Endothelial cell of umbilical vein (primary cell): Measurements from ENCODE around the gene TBC1D24. TPM values are rescaled to one million over a fixed set of nuclear protein-coding genes. Genes with fewer than 3 reads are reported as not detected.

ENCODE experiments used
- BruUV-seq: library from RNA; stranded (reverse); fragments of 400-500 nt; replicated peaks from 2 replicates; lab custom pipeline; 2021; lab: Mats Ljungman, UMichigan
- CTCF ChIA-PET: fragments of 300-600, 350-600 bp; sonication (Branson Sonifier 250); formaldehyde crosslinking; loops from one replicate; lab custom pipeline; 2021; ENCODE audit warnings: antibody characterized with exemption, inconsistent platforms; lab: Charles Lee
- POLR2A ChIA-PET: fragments of 300-600, 350-600 bp; sonication (Branson Sonifier 250); formaldehyde crosslinking; loops from one replicate; lab custom pipeline; 2021; ENCODE audit warnings: antibody characterized with exemption, inconsistent platforms; lab: Charles Lee
- DNase-seq: peaks from one replicate; pipeline ENCODE4 v3.0.0-alpha.2; 2011; ENCODE audit warnings: low read depth, low spot score
- FAIRE-seq: peaks from 2 replicates; lab custom pipeline; 2011; peaks lifted over from hg19 to GRCh38; lab: Jason Lieb, UNC
- H2AFZ ChIP-seq: 2 replicates; pipeline ENCODE4 v1.6.0; 2012; ENCODE audit warnings: low read depth, low read length, control low read depth, inconsistent platforms
- H3K27ac ChIP-seq: 2 replicates; pipeline ENCODE4 v1.5.1; 2011; ENCODE audit warnings: low read depth, mild to moderate bottlenecking, control low read depth, low read length, moderate library complexity; ENCODE audit not compliant: insufficient read depth
- H3K27me3 ChIP-seq, 2 experiments: 2 replicates each; pipeline versions ENCODE4 v1.6.0 to v1.6.1; 2011; ENCODE audit warnings: low read length in 2 of 2, mixed read lengths in 1 of 2; ENCODE audit not compliant: control insufficient read depth in 2 of 2, insufficient read depth in 2 of 2
- H3K36me3 ChIP-seq, 2 experiments: 2 replicates in 1 of 2; 3 replicates in 1 of 2; pipeline ENCODE4 v1.5.1; 2011; ENCODE audit warnings: low read length in 2 of 2, mild to moderate bottlenecking in 1 of 2, moderate library complexity in 1 of 2; ENCODE audit not compliant: control insufficient read depth in 2 of 2, insufficient read depth in 2 of 2; ENCODE audit errors: extremely low read depth in 1 of 2
- H3K4me1 ChIP-seq: 3 replicates; pipeline ENCODE4 v1.5.1; 2011; ENCODE audit warnings: mild to moderate bottlenecking, low read length; ENCODE audit not compliant: control insufficient read depth, insufficient read depth; ENCODE audit errors: extremely low read depth
- H3K4me2 ChIP-seq: 2 replicates; pipeline ENCODE4 v1.6.1; 2011; ENCODE audit warnings: low read length, control low read depth, mixed read lengths; ENCODE audit not compliant: insufficient read depth
- H3K4me3 ChIP-seq, 3 experiments: fragments of 200-600 bp in 1 of 3; sonication (generic), shearing (Covaris generic) in 1 of 3; replicated peaks in 1 of 3; 2 replicates each; pipeline ENCODE4 v1.5.1; 2011 to 2016; ENCODE audit warnings: control low read depth in 3 of 3, low read length in 3 of 3, mild to moderate bottlenecking in 2 of 3, inconsistent platforms in 1 of 3, low read depth in 1 of 3, moderate library complexity in 1 of 3; ENCODE audit not compliant: insufficient read depth in 1 of 3
- H3K79me2 ChIP-seq: 2 replicates; pipeline ENCODE4 v1.6.0; 2012; ENCODE audit warnings: low read length, inconsistent platforms; ENCODE audit not compliant: control insufficient read depth, insufficient read depth
- H3K9ac ChIP-seq: replicated peaks from 2 replicates; pipeline ENCODE3; 2011; ENCODE audit warnings: low read length, control low read depth; ENCODE audit not compliant: insufficient read depth; ENCODE audit errors: extremely low read depth
- H3K9me1 ChIP-seq: replicated peaks from 3 replicates; pipeline ENCODE4 v1.6.0; 2011; ENCODE audit warnings: mild to moderate bottlenecking, low read length; ENCODE audit not compliant: control insufficient read depth, insufficient read depth; ENCODE audit errors: extremely low read depth
- H3K9me3 ChIP-seq: replicated peaks from 2 replicates; pipeline ENCODE4 v1.5.1; 2012; ENCODE audit warnings: low read length, inconsistent platforms; ENCODE audit not compliant: control insufficient read depth, insufficient read depth
- H4K20me1 ChIP-seq: replicated peaks from 2 replicates; pipeline ENCODE3; 2011; ENCODE audit warnings: mild to moderate bottlenecking, low read length; ENCODE audit not compliant: control insufficient read depth, insufficient read depth; ENCODE audit errors: extremely low read depth
- CTCF ChIP-seq, 2 donors: IDR thresholded peaks; 1 replicate in 1 of 2; 2 replicates in 1 of 2; pipeline ENCODE4 v1.5.1; 2011; ENCODE audit warnings: low read length in 2 of 2, mild to moderate bottlenecking in 2 of 2, moderate library complexity in 2 of 2, control low read depth in 1 of 2, inconsistent platforms in 1 of 2, low read depth in 1 of 2; ENCODE audit not compliant: insufficient read depth in 1 of 2; ENCODE audit errors: extremely low read depth in 1 of 2
- EZH2 ChIP-seq: IDR thresholded peaks from 2 replicates; pipeline ENCODE4 v1.6.1; 2012; ENCODE audit warnings: borderline replicate concordance, low read depth, mild to moderate bottlenecking, moderate library complexity, low read length, inconsistent platforms; ENCODE audit not compliant: severe bottlenecking
- FOS ChIP-seq: IDR thresholded peaks from 2 replicates; pipeline ENCODE4 v1.6.1; 2011; ENCODE audit warnings: mild to moderate bottlenecking, low read length, moderate library complexity, borderline replicate concordance; ENCODE audit not compliant: insufficient read depth
- GATA2 ChIP-seq: IDR thresholded peaks from 2 replicates; pipeline ENCODE4 v1.7.0; 2011; ENCODE audit warnings: low read depth, mild to moderate bottlenecking, moderate library complexity, mixed read lengths, low read length; ENCODE audit not compliant: insufficient read length, insufficient read depth
- JUN ChIP-seq: IDR thresholded peaks from 2 replicates; pipeline ENCODE4 v1.6.1; 2011; ENCODE audit warnings: borderline replicate concordance, low read depth; ENCODE audit not compliant: insufficient read length, insufficient read depth
- MAX ChIP-seq: IDR thresholded peaks from 2 replicates; pipeline ENCODE4 v1.6.1; 2011; ENCODE audit not compliant: insufficient read depth, insufficient read length
- MYC ChIP-seq: IDR thresholded peaks from one replicate; pipeline ENCODE4 v1.6.1; 2011; ENCODE audit warnings: mild to moderate bottlenecking, low read depth, low read length
- POLR2A ChIP-seq: IDR thresholded peaks from 2 replicates; pipeline ENCODE4 v1.6.1; 2012; ENCODE audit warnings: low read depth, mild to moderate bottlenecking, control low read depth, low read length
- POLR2AphosphoS5 ChIP-seq: IDR thresholded peaks from 2 replicates; pipeline ENCODE4 v1.6.1; 2012; ENCODE audit warnings: low read depth, mild to moderate bottlenecking, control low read depth, low read length, moderate library complexity; ENCODE audit not compliant: insufficient read depth
- dilution Hi-C: fragments of 300-500 bp; cut with MboI; formaldehyde crosslinking; loops from one replicate; pipeline ENCODE4 v1.15.0; 2019; ENCODE audit warnings: low sequenced_read_pairs; ENCODE audit not compliant: extremely low pct_ligation_motif_present
- intact Hi-C: fragments of 100-400 bp; cut with micrococcal nuclease; formaldehyde crosslinking; loops from one replicate; pipeline ENCODE4 v1.10.0; 2022
- polyA plus RNA-seq, 4 experiments: library from polyadenylated mRNA; depleted of rRNA in 3 of 4; stranded (reverse) in 3 of 4; unstranded in 1 of 4; fragments of >200 nt; gene quantifications; 2 replicates each; pipeline versions ENCODE4 v1.2.1 to v1.2.3, GENCODE V29; 2011 to 2012; ENCODE audit warnings: missing spikeins in 1 of 4
- total RNA-seq: library from RNA; stranded (reverse); gene quantifications from 2 replicates; pipeline ENCODE4 v1.2.3, GENCODE V29; 2021

Gene TBC1D24
- total and polyA plus RNA-seq, 2 donors (not counting 3 experiments of a cell fraction or from before 2014, with no cell fraction given): 8.1 to 22.8 TPM

DNA sequence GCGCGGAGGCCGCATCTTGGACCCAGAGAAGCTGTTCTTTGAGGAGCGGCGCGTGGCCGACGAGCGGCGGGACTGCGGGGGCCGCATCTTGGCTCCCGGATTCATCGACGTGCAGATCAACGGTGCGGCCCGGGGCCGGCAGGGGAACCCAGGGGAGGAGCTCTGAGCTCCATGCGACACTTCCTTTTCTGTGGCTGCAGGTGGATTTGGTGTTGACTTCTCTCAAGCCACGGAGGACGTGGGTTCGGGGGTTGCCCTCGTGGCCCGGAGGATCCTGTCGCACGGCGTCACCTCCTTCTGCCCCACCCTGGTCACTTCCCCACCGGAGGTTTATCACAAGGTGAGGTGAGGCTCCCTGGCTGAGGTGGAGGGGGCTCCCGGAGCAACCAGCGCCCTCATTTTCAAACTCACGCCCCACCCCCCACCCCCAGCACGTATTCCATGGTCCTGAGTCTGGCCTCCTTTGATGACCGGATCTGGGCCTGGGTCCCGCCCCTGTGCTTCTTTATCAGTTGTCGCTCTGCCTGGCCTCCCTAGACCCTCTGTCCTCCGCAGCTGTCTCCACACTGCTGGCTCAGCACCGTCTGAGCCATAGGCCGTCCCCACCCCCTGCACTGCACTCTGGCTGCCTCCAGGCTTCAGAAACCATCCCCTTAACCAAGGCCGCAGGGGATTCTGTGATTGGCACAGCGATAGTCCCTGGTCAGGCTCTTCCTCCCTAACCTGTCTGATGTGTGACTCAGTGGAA lies 46.0 kb downstream of the TBC1D24 start:
- peak overlapping the region; percentile 72 for H3K9ac ChIP-seq
- no TSS peak for BruUV-seq
- no peaks in the 10 kb centered on the region for H3K9me3 ChIP-seq
- ChIA-PET POLR2A (interaction anchor here (1.4 kb wide), 1 partner anchor 10 kb away, joined by 6 read pairs; the partner anchor contains the start of gene CEMP1), CTCF (interaction anchor here (1.0 kb wide), 2 partner anchors 11 to 20 kb away, joined by 3 read pairs; no protein-coding TSS in a partner anchor)
- dilution Hi-C loops (no loop called here), intact Hi-C loops (no loop called here)
- TF ChIP-seq POLR2A: no peak
- peaks cover 24% of the 10 kb centered on the region for H3K4me1 ChIP-seq
- H3K4me3 ChIP-seq: peak overlapping the region; percentile 48 to 59 (median 55)
- no peak for FAIRE-seq
- H3K27ac ChIP-seq: no peak overlapping the region
- DNase-seq: no peak
- H3K79me2 ChIP-seq: peaks cover 45% of the 10 kb centered on the region
- H3K9me1 ChIP-seq: no peaks in the 10 kb centered on the region
- no peak overlapping the region for H2AFZ ChIP-seq
- no peaks in the 10 kb centered on the region for H4K20me1 ChIP-seq
- H3K4me2 ChIP-seq: peak overlapping the region; percentile 71
- no peaks in the 10 kb centered on the region for H3K27me3 ChIP-seq
- H3K36me3 ChIP-seq: peaks cover 7 to 15% of the 10 kb centered on the region in 2 experiments

DNA sequence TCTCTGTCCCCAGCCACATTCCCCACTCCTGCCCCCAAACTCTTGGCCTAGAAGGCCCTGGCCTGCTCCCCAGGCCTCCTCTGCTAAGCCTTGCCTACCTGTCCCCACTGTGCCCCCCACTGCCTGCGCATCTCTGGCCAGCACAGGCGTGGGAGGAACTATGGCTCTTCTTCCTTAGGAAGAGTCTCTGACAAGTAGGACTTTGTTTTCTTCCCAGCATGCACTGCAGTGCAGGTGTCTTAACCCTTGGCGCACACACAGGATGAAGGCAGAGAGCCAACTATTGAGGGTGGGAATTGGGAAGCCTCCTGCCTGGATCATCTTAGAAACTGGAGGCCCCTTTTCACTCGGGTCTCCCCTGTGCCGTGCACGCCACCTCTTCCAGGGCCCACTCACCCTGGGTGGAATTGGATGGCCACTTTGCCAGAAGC lies 48.9 kb downstream of the TBC1D24 start:
- no peak overlapping the region for H3K4me2 ChIP-seq
- no peak for FAIRE-seq
- no peak for DNase-seq
- no peaks in the 10 kb centered on the region for H3K9me3 ChIP-seq
- no peaks in the 10 kb centered on the region for H4K20me1 ChIP-seq
- CTCF ChIA-PET: no interaction called here
- intact Hi-C loops (no loop called here), dilution Hi-C loops (no loop called here)
- no peaks in the 10 kb centered on the region for H3K9me1 ChIP-seq
- no peak for TF ChIP-seq FOS
- no peak for TF ChIP-seq EZH2
- TF ChIP-seq MAX: no peak
- TF ChIP-seq POLR2AphosphoS5: no peak
- TF ChIP-seq CTCF (IDR thresholded peaks at IDR 0.05; ENCODE audit: extremely low read depth in 1 of 2, insufficient read depth in 1 of 2, low read depth in 1 of 2, low read length in 2 of 2): no peak
- no peak for TF ChIP-seq MYC
- TF ChIP-seq JUN: no peak
- no peak for TF ChIP-seq GATA2
- no peak for TF ChIP-seq POLR2A
- H3K4me1 ChIP-seq: peaks cover 11% of the 10 kb centered on the region
- H2AFZ ChIP-seq: no peak overlapping the region
- H3K27ac ChIP-seq: no peak overlapping the region
- no peak overlapping the region for H3K4me3 ChIP-seq
- H3K9ac ChIP-seq: no peak overlapping the region
- H3K79me2 ChIP-seq: peaks cover 16% of the 10 kb centered on the region
- POLR2A ChIA-PET: interaction anchor here (0.8 kb wide), 1 partner anchor 9 kb away, joined by 3 read pairs; no protein-coding TSS in a partner anchor
- BruUV-seq: no TSS peak
- peaks cover 7 to 34% of the 10 kb centered on the region in 2 experiments for H3K36me3 ChIP-seq
- H3K27me3 ChIP-seq: no peaks in the 10 kb centered on the region
